A549 (cell line): ENCODE results near the gene ZNF429. TPM values are rescaled to one million over a fixed set of nuclear protein-coding genes. Genes with fewer than 3 reads are reported as not detected.
"Not testable (repeated sequence)": the region's sequence is repeated elsewhere in the genome, so short reads cannot be mapped to it uniquely, and the experiment has no call there.

Source experiments
- ATAC-seq, 2 experiments: fragments of 200-7000 bp in 1 of 2; fragments of >200 bp in 1 of 2; cut with Nextera tagmentation in 1 of 2; cut with Tn5 transposase in 1 of 2; 3 replicates each; pipeline versions ENCODE4 v1.8.0 to v1.9.1; 2018 to 2020; ENCODE audit warnings: mild to moderate bottlenecking in 1 of 2, moderate library complexity in 1 of 2
- CTCF ChIA-PET: fragments of 300-600 bp; sonication (Branson Sonifier 250); formaldehyde crosslinking; extraction: SDS; loops from one replicate; lab custom pipeline; 2021; ENCODE audit warnings: antibody characterized with exemption, inconsistent platforms; lab: Yijun Ruan, JAX
- POLR2A ChIA-PET: fragments of 350-600 bp; formaldehyde crosslinking; extraction: SDS; loops from one replicate; lab custom pipeline; 2021; ENCODE audit warnings: antibody characterized with exemption, inconsistent platforms; lab: Yijun Ruan, JAX
- DNase-seq, 2 experiments: peaks; one replicate each; pipeline versions ENCODE4 v3.0.0 to v3.0.0-alpha.2; 2011 to 2016; ENCODE audit warnings: low read depth in 1 of 2, low spot score in 1 of 2
- FAIRE-seq: peaks from 2 replicates; lab custom pipeline; 2011; peaks lifted over from hg19 to GRCh38; lab: Jason Lieb, UNC
- H3K27ac ChIP-seq, 2 experiments: fragments of >200 bp; sonication (Bioruptor Twin); formaldehyde crosslinking; 3 replicates each; pipeline ENCODE4 v1.5.1; 2016 to 2017
- H3K4me1 ChIP-seq: fragments of >200 bp; sonication (Bioruptor Twin); formaldehyde crosslinking; 3 replicates; pipeline ENCODE4 v1.6.1; 2016
- H3K4me2 ChIP-seq: fragments of >200 bp; sonication (Bioruptor Twin); formaldehyde crosslinking; 3 replicates; pipeline ENCODE4 v1.6.1; 2016
- H3K4me3 ChIP-seq: fragments of >200 bp; sonication (Bioruptor Twin); formaldehyde crosslinking; 3 replicates; pipeline ENCODE4 v1.5.1; 2016
- H3K9me3 ChIP-seq: fragments of >200 bp; sonication (Bioruptor Twin); formaldehyde crosslinking; 3 replicates; pipeline ENCODE4 v1.6.1; 2016
- CHD2 ChIP-seq: fragments of 150-350 bp; IDR thresholded peaks from 2 replicates; pipeline ENCODE4 v1.6.1; 2014; ENCODE audit warnings: low read length; ENCODE audit not compliant: partially characterized antibody
- HOXA7 ChIP-seq: fragments of 250-450 bp; sonication (Bioruptor Pico); IDR thresholded peaks from 2 replicates; pipeline ENCODE4 v1.5.0; 2020; ENCODE audit warnings: mild to moderate bottlenecking, moderate library complexity
- JUN ChIP-seq, 2 experiments: fragments of >200 bp; sonication (Bioruptor Twin); formaldehyde crosslinking; IDR thresholded peaks; 2 replicates in 1 of 2; 3 replicates in 1 of 2; pipeline ENCODE4 v1.6.1; 2016 to 2017
- JUNB ChIP-seq: fragments of >200 bp; sonication (Bioruptor Twin); formaldehyde crosslinking; IDR thresholded peaks from 2 replicates; pipeline ENCODE4 v1.6.1; 2016
- NFE2L2 ChIP-seq: fragments of 150-350 bp; conservative IDR thresholded peaks from 2 replicates; pipeline ENCODE4 v1.6.1; 2014; ENCODE audit warnings: low read length
- NPAS2 ChIP-seq: fragments of 250-450 bp; sonication (Bioruptor Pico); IDR thresholded peaks from 2 replicates; pipeline ENCODE4 v1.8.0; 2022; ENCODE audit warnings: mild to moderate bottlenecking, moderate library complexity, borderline replicate concordance
- RAD21 ChIP-seq, 2 experiments: fragments of >200 bp in 1 of 2; sonication (Bioruptor Twin) in 1 of 2; formaldehyde crosslinking in 1 of 2; IDR thresholded peaks in 1 of 2; conservative IDR thresholded peaks in 1 of 2; 2 replicates in 1 of 2; 3 replicates in 1 of 2; pipeline ENCODE4 v1.6.1; 2012 to 2018; ENCODE audit warnings: inconsistent platforms in 1 of 2
- RARB ChIP-seq: fragments of 250-450 bp; sonication (Bioruptor Pico); IDR thresholded peaks from 2 replicates; pipeline ENCODE4 v1.8.0; 2021; ENCODE audit warnings: mild to moderate bottlenecking, moderate library complexity
- SMC3 ChIP-seq: fragments of >200 bp; sonication (Bioruptor Twin); formaldehyde crosslinking; IDR thresholded peaks from 3 replicates; pipeline ENCODE4 v1.6.1; 2018; ENCODE audit warnings: inconsistent platforms
- ZFP36 ChIP-seq: fragments of 450-650 bp; IDR thresholded peaks from 2 replicates; pipeline ENCODE4 v1.6.1; 2014; ENCODE audit warnings: borderline replicate concordance; ENCODE audit not compliant: partially characterized antibody
- WGBS: methylation state at CpG from one replicate; pipeline ENCODE4 v1.1.6; 2017; ENCODE audit errors: missing lambda C conversion rate; 5-methylcytosine and 5-hydroxymethylcytosine counted together
- polyA plus RNA-seq, 4 experiments: library from polyadenylated mRNA; depleted of rRNA in 3 of 4; stranded (reverse); fragments of >200 nt; fragmentation: RNase III in 1 of 4; extraction: RNeasy Plus Mini Kit Qiagen cat#74134 plus additional on column Dnase treatment in 1 of 4; gene quantifications; 2 replicates in 3 of 4; 3 replicates in 1 of 4; pipeline ENCODE4 v1.2.3, GENCODE V29; 2011 to 2017
- TF ChIP-seq, protein P1 (sequence below): IDR thresholded peaks from 2 replicates; pipeline ENCODE4 v1.6.1; 2012
- TF ChIP-seq, protein P2 (sequence below): fragments of >200 bp; sonication (Bioruptor Twin); formaldehyde crosslinking; IDR thresholded peaks from 3 replicates; pipeline ENCODE4 v1.6.1; 2016
- TF ChIP-seq, protein P3 (sequence below): fragments of 150-350 bp; IDR thresholded peaks from 2 replicates; pipeline ENCODE4 v1.6.1; 2014; ENCODE audit warnings: low read depth, mild to moderate bottlenecking, low read length
- TF ChIP-seq, protein P4 (sequence below): fragments of 450-650 bp; IDR thresholded peaks from 2 replicates; pipeline ENCODE4 v1.6.1; 2014; ENCODE audit warnings: antibody characterized with exemption
- TF ChIP-seq, protein P5 (sequence below): fragments of 200-600 bp; sonication (generic); IDR thresholded peaks from 2 replicates; pipeline ENCODE4 v1.6.1; 2016; ENCODE audit warnings: antibody characterized with exemption, mild to moderate bottlenecking, moderate library complexity
- TF ChIP-seq, protein P6 (sequence below): IDR thresholded peaks from 2 replicates; pipeline ENCODE4 v1.6.1; 2012; ENCODE audit warnings: low read depth, borderline replicate concordance

ZNF429 gene
- polyA plus RNA-seq, 2 of the 4 experiments (the other 2 are of a cell fraction) = not detected

DNA sequence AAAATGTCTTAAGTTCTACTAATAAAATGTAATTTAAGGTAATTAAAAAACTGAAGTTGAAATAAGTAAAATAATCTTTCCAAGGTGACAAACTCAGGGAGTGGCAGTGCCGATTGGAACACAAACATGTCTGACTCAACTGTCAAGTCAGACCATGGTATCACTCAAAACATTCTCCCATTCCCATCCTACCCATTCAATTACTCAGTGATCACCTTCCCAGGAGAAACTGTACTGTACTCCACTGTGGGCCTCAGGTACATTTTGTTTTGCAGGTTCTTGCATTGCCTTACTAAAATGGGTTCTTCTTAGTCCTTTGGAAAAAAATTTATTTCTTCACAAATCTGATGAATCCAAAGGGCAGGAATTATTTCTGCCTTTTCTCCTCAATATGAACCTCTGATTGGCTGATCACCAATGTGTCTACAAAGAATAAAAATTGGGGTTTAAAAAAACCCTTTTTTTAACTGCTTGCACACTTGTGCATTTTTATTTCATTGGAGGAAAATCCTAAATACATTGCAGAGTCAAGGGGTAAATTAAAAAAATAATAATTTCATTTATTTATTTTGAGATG is 96.8 kb downstream of the ZNF429 start:
- ATAC-seq = no peak
- 0% methylated on average over 1 of the region's 1 CpG for WGBS
- TF ChIP-seq JUNB = no peak
- TF ChIP-seq, protein P1, sequence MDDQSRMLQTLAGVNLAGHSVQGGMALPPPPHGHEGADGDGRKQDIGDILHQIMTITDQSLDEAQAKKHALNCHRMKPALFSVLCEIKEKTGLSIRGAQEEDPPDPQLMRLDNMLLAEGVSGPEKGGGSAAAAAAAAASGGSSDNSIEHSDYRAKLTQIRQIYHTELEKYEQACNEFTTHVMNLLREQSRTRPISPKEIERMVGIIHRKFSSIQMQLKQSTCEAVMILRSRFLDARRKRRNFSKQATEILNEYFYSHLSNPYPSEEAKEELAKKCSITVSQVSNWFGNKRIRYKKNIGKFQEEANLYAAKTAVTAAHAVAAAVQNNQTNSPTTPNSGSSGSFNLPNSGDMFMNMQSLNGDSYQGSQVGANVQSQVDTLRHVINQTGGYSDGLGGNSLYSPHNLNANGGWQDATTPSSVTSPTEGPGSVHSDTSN = no peak
- TF ChIP-seq CHD2 = no peak
- TF ChIP-seq, protein P2, sequence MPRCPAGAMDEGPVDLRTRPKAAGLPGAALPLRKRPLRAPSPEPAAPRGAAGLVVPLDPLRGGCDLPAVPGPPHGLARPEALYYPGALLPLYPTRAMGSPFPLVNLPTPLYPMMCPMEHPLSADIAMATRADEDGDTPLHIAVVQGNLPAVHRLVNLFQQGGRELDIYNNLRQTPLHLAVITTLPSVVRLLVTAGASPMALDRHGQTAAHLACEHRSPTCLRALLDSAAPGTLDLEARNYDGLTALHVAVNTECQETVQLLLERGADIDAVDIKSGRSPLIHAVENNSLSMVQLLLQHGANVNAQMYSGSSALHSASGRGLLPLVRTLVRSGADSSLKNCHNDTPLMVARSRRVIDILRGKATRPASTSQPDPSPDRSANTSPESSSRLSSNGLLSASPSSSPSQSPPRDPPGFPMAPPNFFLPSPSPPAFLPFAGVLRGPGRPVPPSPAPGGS = no peak
- TF ChIP-seq RARB (CRISPR knock-in tag) = no peak
- TF ChIP-seq RAD21 (conservative IDR thresholded peaks at IDR 0.05 in 1 of 2, IDR thresholded peaks at IDR 0.05 in 1 of 2) = no peak
- TF ChIP-seq SMC3 = no peak
- TF ChIP-seq HOXA7 (CRISPR knock-in tag) = no peak
- TF ChIP-seq JUN (IDR thresholded peaks at IDR 0.05) = no peak
- TF ChIP-seq, protein P3, sequence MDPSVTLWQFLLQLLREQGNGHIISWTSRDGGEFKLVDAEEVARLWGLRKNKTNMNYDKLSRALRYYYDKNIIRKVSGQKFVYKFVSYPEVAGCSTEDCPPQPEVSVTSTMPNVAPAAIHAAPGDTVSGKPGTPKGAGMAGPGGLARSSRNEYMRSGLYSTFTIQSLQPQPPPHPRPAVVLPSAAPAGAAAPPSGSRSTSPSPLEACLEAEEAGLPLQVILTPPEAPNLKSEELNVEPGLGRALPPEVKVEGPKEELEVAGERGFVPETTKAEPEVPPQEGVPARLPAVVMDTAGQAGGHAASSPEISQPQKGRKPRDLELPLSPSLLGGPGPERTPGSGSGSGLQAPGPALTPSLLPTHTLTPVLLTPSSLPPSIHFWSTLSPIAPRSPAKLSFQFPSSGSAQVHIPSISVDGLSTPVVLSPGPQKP = no peak
- TF ChIP-seq, protein P4, sequence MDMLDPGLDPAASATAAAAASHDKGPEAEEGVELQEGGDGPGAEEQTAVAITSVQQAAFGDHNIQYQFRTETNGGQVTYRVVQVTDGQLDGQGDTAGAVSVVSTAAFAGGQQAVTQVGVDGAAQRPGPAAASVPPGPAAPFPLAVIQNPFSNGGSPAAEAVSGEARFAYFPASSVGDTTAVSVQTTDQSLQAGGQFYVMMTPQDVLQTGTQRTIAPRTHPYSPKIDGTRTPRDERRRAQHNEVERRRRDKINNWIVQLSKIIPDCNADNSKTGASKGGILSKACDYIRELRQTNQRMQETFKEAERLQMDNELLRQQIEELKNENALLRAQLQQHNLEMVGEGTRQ = no peak
- TF ChIP-seq, protein P5, sequence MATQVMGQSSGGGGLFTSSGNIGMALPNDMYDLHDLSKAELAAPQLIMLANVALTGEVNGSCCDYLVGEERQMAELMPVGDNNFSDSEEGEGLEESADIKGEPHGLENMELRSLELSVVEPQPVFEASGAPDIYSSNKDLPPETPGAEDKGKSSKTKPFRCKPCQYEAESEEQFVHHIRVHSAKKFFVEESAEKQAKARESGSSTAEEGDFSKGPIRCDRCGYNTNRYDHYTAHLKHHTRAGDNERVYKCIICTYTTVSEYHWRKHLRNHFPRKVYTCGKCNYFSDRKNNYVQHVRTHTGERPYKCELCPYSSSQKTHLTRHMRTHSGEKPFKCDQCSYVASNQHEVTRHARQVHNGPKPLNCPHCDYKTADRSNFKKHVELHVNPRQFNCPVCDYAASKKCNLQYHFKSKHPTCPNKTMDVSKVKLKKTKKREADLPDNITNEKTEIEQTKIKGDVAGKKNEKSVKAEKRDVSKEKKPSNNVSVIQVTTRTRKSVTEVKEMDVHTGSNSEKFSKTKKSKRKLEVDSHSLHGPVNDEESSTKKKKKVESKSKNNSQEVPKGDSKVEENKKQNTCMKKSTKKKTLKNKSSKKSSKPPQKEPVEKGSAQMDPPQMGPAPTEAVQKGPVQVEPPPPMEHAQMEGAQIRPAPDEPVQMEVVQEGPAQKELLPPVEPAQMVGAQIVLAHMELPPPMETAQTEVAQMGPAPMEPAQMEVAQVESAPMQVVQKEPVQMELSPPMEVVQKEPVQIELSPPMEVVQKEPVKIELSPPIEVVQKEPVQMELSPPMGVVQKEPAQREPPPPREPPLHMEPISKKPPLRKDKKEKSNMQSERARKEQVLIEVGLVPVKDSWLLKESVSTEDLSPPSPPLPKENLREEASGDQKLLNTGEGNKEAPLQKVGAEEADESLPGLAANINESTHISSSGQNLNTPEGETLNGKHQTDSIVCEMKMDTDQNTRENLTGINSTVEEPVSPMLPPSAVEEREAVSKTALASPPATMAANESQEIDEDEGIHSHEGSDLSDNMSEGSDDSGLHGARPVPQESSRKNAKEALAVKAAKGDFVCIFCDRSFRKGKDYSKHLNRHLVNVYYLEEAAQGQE = no peak
- no peak for TF ChIP-seq NFE2L2
- no peak for TF ChIP-seq ZFP36
- TF ChIP-seq NPAS2 (CRISPR knock-in tag) = no peak
- TF ChIP-seq, protein P6, sequence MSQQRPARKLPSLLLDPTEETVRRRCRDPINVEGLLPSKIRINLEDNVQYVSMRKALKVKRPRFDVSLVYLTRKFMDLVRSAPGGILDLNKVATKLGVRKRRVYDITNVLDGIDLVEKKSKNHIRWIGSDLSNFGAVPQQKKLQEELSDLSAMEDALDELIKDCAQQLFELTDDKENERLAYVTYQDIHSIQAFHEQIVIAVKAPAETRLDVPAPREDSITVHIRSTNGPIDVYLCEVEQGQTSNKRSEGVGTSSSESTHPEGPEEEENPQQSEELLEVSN = no peak
- TF ChIP-seq, all 56 proteins: peak for 0
- Histone ChIP-seq H3K4me3 (no peak overlapping the region), H3K27ac (no peak overlapping the region), H3K4me1 (no peaks in the 10 kb centered on the region), H3K4me2 (no peak overlapping the region), H3K9me3 (no peaks in the 10 kb centered on the region)
- no peak for FAIRE-seq
- CTCF ChIA-PET = no interaction called here
- DNase-seq = no peak
- POLR2A ChIA-PET = no interaction called here

DNA sequence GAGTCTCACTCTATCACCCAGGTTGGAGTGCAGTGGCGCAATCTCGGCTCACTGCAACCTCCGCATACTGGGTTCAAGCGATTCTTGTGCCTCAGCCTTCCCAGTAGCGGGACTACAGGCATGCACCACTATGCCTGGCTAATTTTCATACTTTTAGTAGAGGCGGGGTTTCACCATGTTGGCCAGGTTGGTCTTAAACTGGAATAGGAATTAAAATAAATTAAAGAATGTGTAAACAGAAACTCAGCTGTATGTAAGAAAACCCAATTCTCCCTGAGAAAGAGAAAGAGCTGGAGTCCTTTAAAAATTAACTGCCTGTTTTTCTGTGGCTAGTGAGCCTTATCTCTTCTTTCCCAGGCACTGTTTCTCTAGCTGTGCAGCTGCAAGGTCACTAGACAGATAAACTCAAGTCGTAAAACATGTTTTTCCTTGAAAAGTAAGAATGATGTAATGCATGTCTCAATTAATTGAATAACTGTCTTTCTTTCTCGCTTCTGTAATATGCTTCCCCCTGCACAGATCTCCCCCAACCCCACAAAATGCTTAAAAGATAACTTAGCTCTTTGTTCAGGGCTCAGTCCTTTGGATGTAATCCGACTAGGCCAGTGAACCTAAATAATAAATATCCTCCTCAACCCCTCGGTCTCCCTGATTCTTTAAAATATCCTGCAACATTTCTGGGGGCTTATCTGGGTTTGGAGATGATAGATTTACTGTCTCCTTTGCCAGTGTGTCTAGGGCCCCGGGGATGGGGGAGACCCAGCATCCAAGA is 97.4 kb downstream of the ZNF429 start:
- CTCF ChIA-PET, H3K4me1 ChIP-seq, H3K4me2 ChIP-seq, H3K9me3 ChIP-seq, POLR2A ChIA-PET, ATAC-seq, H3K27ac ChIP-seq, DNase-seq, H3K4me3 ChIP-seq, FAIRE-seq: not testable (repeated sequence)
- 14% methylated on average over 11 of the region's 11 CpGs for WGBS
